NCI-H128 (cell line): ENCODE results near the gene LRRC36.
"Not testable (repeated sequence)": the region's sequence is repeated elsewhere in the genome, so short reads cannot be mapped to it uniquely, and the experiment has no call there.

Experiments
- DNase-seq: peaks from one replicate; lab custom pipeline; 2025; ENCODE audit not compliant: unreplicated experiment; lab: John Stamatoyannopoulos, UW

The LRRC36 gene

GRCh38 chr16:67399749-67400704 is 73.4 kb downstream of the LRRC36 start:
- no peak for DNase-seq

GRCh38 chr16:67400901-67401300 is 74.3 kb downstream of the LRRC36 start:
- DNase-seq = no peak

- DNase-seq = no peak
Observed at GRCh38 chr16:67403976-67404555, 77.5 kb downstream of the LRRC36 start.

GRCh38 chr16:67404740-67405226 is 78.2 kb downstream of the LRRC36 start:
- no peak for DNase-seq

- DNase-seq = no peak
Observed at GRCh38 chr16:67405336-67405735, 78.7 kb downstream of the LRRC36 start.

- DNase-seq = no peak
Observed at GRCh38 chr16:67406111-67406971, 79.7 kb downstream of the LRRC36 start.

- no peak for DNase-seq
Observed at GRCh38 chr16:67407176-67407787, 80.7 kb downstream of the LRRC36 start.

- no peak for DNase-seq
Observed at GRCh38 chr16:67407788-67408452, 81.3 kb downstream of the LRRC36 start.

GRCh38 chr16:67409631-67410030 is 83.0 kb downstream of the LRRC36 start:
- no peak for DNase-seq

- no peak for DNase-seq
Observed at GRCh38 chr16:67411339-67411738, 84.7 kb downstream of the LRRC36 start.

- DNase-seq = no peak
Observed at GRCh38 chr16:67412294-67412693, 85.7 kb downstream of the LRRC36 start.

GRCh38 chr16:67413978-67414911 is 87.6 kb downstream of the LRRC36 start:
- no peak for DNase-seq

GRCh38 chr16:67415421-67415820 is 88.8 kb downstream of the LRRC36 start:
- not testable (repeated sequence) for DNase-seq

- DNase-seq = peak; percentile 29
Observed at GRCh38 chr16:67415872-67416793, 89.5 kb downstream of the LRRC36 start, which contains the start of gene ZDHHC1. Gene ZDHHC1, minus strand, starts transcription at chr16:67416477. Its CDS starts 8,702 bp downstream, at chr16:67407775.

GRCh38 chr16:67417333-67418061 is 90.9 kb downstream of the LRRC36 start:
- DNase-seq = no peak

- no peak for DNase-seq
Observed at GRCh38 chr16:67419502-67419901, 92.9 kb downstream of the LRRC36 start.

- DNase-seq = no peak
Observed at GRCh38 chr16:67419931-67420330, 93.3 kb downstream of the LRRC36 start.
